IMR-90 (cell line): ENCODE results near the gene ARHGAP12. TPM values are rescaled to one million over a fixed set of nuclear protein-coding genes. Genes with fewer than 3 reads are reported as not detected.

Experiments
- ATAC-seq: fragments of 200-7000 bp; cut with Tn5 transposase; 2 replicates; pipeline ENCODE4 v1.9.1; 2020; ENCODE audit warnings: low read depth, mild to moderate bottlenecking, moderate library complexity
- BruUV-seq: library from RNA; stranded (reverse); fragments of 400-500 nt; replicated peaks from 2 replicates; lab custom pipeline; 2021; lab: Mats Ljungman, UMichigan
- CTCF ChIA-PET: fragments of 300-600 bp; formaldehyde crosslinking; extraction: SDS; loops from one replicate; lab custom pipeline; 2021; ENCODE audit warnings: antibody characterized with exemption; lab: Yijun Ruan, JAX
- POLR2A ChIA-PET: fragments of 300-600 bp; sonication (Branson Sonifier 250); formaldehyde crosslinking; loops from one replicate; lab custom pipeline; 2022; ENCODE audit warnings: antibody characterized with exemption; ENCODE audit not compliant: unreplicated experiment; lab: Charles Lee
- DNase-seq: peaks from one replicate; pipeline ENCODE4 v3.0.0; 2013
- H2AFZ ChIP-seq: replicated peaks from 2 replicates; pipeline ENCODE3; 2013; ENCODE audit warnings: low read length, mild to moderate bottlenecking; ENCODE audit not compliant: poor library complexity
- H2AK5ac ChIP-seq: 2 replicates; pipeline ENCODE4 v1.6.1; 2013; ENCODE audit warnings: low read depth, low read length, inconsistent platforms
- H2AK9ac ChIP-seq: replicated peaks from 2 replicates; pipeline ENCODE3; 2013; ENCODE audit warnings: mild to moderate bottlenecking, low read depth, low read length, moderate library complexity; ENCODE audit not compliant: poor library complexity
- H2BK120ac ChIP-seq: 2 replicates; pipeline ENCODE4 v1.6.1; 2013; ENCODE audit warnings: low read depth, low read length, inconsistent platforms
- H2BK15ac ChIP-seq: 3 replicates; pipeline ENCODE4 v1.6.1; 2013; ENCODE audit warnings: low read depth, low read length, inconsistent platforms
- H2BK20ac ChIP-seq: 2 replicates; pipeline ENCODE4 v1.6.1; 2013; ENCODE audit warnings: low read depth, mild to moderate bottlenecking, inconsistent platforms, low read length, moderate library complexity
- H2BK5ac ChIP-seq: 2 replicates; pipeline ENCODE4 v1.6.1; 2013; ENCODE audit warnings: mild to moderate bottlenecking, low read depth, low read length, inconsistent platforms; ENCODE audit not compliant: poor library complexity, severe bottlenecking
- H3K14ac ChIP-seq: replicated peaks from 2 replicates; pipeline ENCODE4 v1.6.1; 2013; ENCODE audit warnings: low read depth, low read length, inconsistent platforms
- H3K18ac ChIP-seq: 2 replicates; pipeline ENCODE4 v1.6.1; 2013; ENCODE audit warnings: low read depth, low read length, control low read depth
- H3K23ac ChIP-seq: 2 replicates; pipeline ENCODE4 v1.6.1; 2013; ENCODE audit warnings: low read depth, low read length, inconsistent platforms
- H3K27ac ChIP-seq: 2 replicates; pipeline ENCODE4 v1.5.1; 2013; ENCODE audit warnings: mild to moderate bottlenecking, control low read depth, low read length; ENCODE audit not compliant: insufficient read depth
- H3K27me3 ChIP-seq: 2 replicates; pipeline ENCODE4 v1.6.1; 2013; ENCODE audit warnings: low read length; ENCODE audit not compliant: control insufficient read depth, insufficient read depth
- H3K36me3 ChIP-seq: 2 replicates; pipeline ENCODE4 v1.6.1; 2013; ENCODE audit warnings: low read length, mixed read lengths; ENCODE audit not compliant: control insufficient read depth, insufficient read depth
- H3K4ac ChIP-seq: 2 replicates; pipeline ENCODE4 v1.6.1; 2013; ENCODE audit warnings: low read depth, low read length, inconsistent platforms
- H3K4me1 ChIP-seq: 2 replicates; pipeline ENCODE4 v1.6.1; 2013; ENCODE audit warnings: low read length, mixed read lengths; ENCODE audit not compliant: control insufficient read depth, insufficient read depth
- H3K4me2 ChIP-seq: 2 replicates; pipeline ENCODE4 v1.6.1; 2013; ENCODE audit warnings: low read depth, mild to moderate bottlenecking, control low read depth, low read length, moderate library complexity
- H3K4me3 ChIP-seq: 2 replicates; pipeline ENCODE4 v1.5.1; 2013; ENCODE audit warnings: low read depth, mild to moderate bottlenecking, control low read depth, low read length, moderate library complexity; ENCODE audit not compliant: insufficient read depth
- H3K56ac ChIP-seq: 2 replicates; pipeline ENCODE4 v1.6.1; 2013; ENCODE audit warnings: low read length, inconsistent platforms; ENCODE audit not compliant: insufficient read depth; ENCODE audit errors: extremely low read depth
- H3K79me1 ChIP-seq, 2 experiments: 2 replicates each; pipeline ENCODE4 v1.6.1; 2013; ENCODE audit warnings: low read length in 2 of 2, inconsistent platforms in 1 of 2, low read depth in 1 of 2
- H3K9ac ChIP-seq: 2 replicates; pipeline ENCODE4 v1.6.1; 2013; ENCODE audit warnings: low read depth, low read length, control low read depth
- H3K9me1 ChIP-seq: 2 replicates; pipeline ENCODE4 v1.6.1; 2013; ENCODE audit warnings: low read length, inconsistent platforms; ENCODE audit not compliant: insufficient read depth
- H3K9me3 ChIP-seq: 2 replicates; pipeline ENCODE4 v1.6.1; 2013; ENCODE audit warnings: low read length; ENCODE audit not compliant: control insufficient read depth, insufficient read depth
- H4K20me1 ChIP-seq: 2 replicates; pipeline ENCODE4 v1.6.1; 2013; ENCODE audit warnings: low read length, inconsistent platforms; ENCODE audit not compliant: insufficient read depth
- H4K5ac ChIP-seq: 2 replicates; pipeline ENCODE4 v1.6.1; 2013; ENCODE audit warnings: mild to moderate bottlenecking, low read depth, low read length, control low read depth
- H4K8ac ChIP-seq, 2 experiments: 2 replicates each; pipeline ENCODE4 v1.6.1; 2013; ENCODE audit warnings: low read depth in 2 of 2, low read length in 2 of 2, control low read depth in 1 of 2, inconsistent platforms in 1 of 2
- H4K91ac ChIP-seq: 2 replicates; pipeline ENCODE4 v1.6.1; 2013; ENCODE audit warnings: low read depth, low read length, inconsistent platforms; ENCODE audit not compliant: insufficient read depth
- BHLHE40 ChIP-seq: fragments of 150-350 bp; IDR thresholded peaks from 2 replicates; pipeline ENCODE4 v1.6.1; 2016; ENCODE audit warnings: mild to moderate bottlenecking, low read depth, low read length
- CEBPB ChIP-seq: IDR thresholded peaks from 2 replicates; pipeline ENCODE4 v1.6.1; 2012; ENCODE audit warnings: low read depth, low read length, improper control_type of control experiment
- CTCF ChIP-seq: conservative IDR thresholded peaks from 2 replicates; pipeline ENCODE4 v1.5.1; 2012; ENCODE audit warnings: mild to moderate bottlenecking, low read depth, low read length, improper control_type of control experiment
- ELK1 ChIP-seq: fragments of 150-350 bp; IDR thresholded peaks from 2 replicates; pipeline ENCODE4 v1.6.1; 2016; ENCODE audit warnings: low read depth, mild to moderate bottlenecking, low read length, moderate library complexity, borderline replicate concordance
- MAZ ChIP-seq: IDR thresholded peaks from 2 replicates; pipeline ENCODE4 v1.6.1; 2012; ENCODE audit warnings: low read depth, mild to moderate bottlenecking, low read length, improper control_type of control experiment, moderate library complexity, borderline replicate concordance
- NFE2L2 ChIP-seq: fragments of 150-350 bp; IDR thresholded peaks from 2 replicates; pipeline ENCODE4 v1.6.1; 2016; ENCODE audit warnings: low read depth, mild to moderate bottlenecking, low read length
- POLR2A ChIP-seq: IDR thresholded peaks from 2 replicates; pipeline ENCODE4 v1.6.1; 2012; ENCODE audit warnings: mild to moderate bottlenecking, low read depth, low read length
- RAD21 ChIP-seq: IDR thresholded peaks from 2 replicates; pipeline ENCODE4 v1.6.1; 2012; ENCODE audit warnings: low read length, improper control_type of control experiment
- RFX5 ChIP-seq: IDR thresholded peaks from 2 replicates; pipeline ENCODE4 v1.8.0; 2012; ENCODE audit warnings: low read depth, mild to moderate bottlenecking, low read length, moderate library complexity
- SMC3 ChIP-seq: fragments of 150-350 bp; IDR thresholded peaks from 2 replicates; pipeline ENCODE4 v1.6.1; 2016; ENCODE audit warnings: low read depth, mild to moderate bottlenecking, antibody characterized with exemption, low read length, moderate library complexity
- WGBS, 2 experiments: methylation state at CpG; one replicate each; pipeline versions ENCODE4 v1.1.5 to v1.1.7; 2013; ENCODE audit warnings: missing lambda C conversion rate in 2 of 2; ENCODE audit not compliant: insufficient read length in 1 of 2; ENCODE audit errors: extremely low coverage in 2 of 2; 5-methylcytosine and 5-hydroxymethylcytosine counted together
- dilution Hi-C: fragments of 300-500 bp; cut with HindIII; formaldehyde crosslinking; loops from one replicate; pipeline ENCODE4 v1.14.3; 2018; ENCODE audit warnings: low sequenced_read_pairs; ENCODE audit not compliant: unreplicated experiment
- in situ Hi-C: fragments of 300-500 bp; cut with MboI; formaldehyde crosslinking; loops from 3 replicates; pipeline ENCODE4 v1.14.3; 2019; ENCODE audit warnings: low sequenced_read_pairs, inconsistent platforms, mixed read lengths
- intact Hi-C: fragments of 100-400 bp; cut with micrococcal nuclease; formaldehyde crosslinking; loops from 2 replicates; pipeline ENCODE4 v1.10.0; 2022
- polyA plus RNA-seq, 3 experiments: library from polyadenylated mRNA; depleted of rRNA; stranded (reverse); fragments of >200 nt; gene quantifications; 2 replicates each; pipeline ENCODE4 v1.2.3, GENCODE V29; 2012; ENCODE audit warnings: low replicate concordance in 1 of 3
- total RNA-seq: library from RNA; depleted of rRNA; stranded (reverse); fragments of >200 nt; gene quantifications from 2 replicates; pipeline ENCODE4 v1.2.3, GENCODE V29; 2012

ARHGAP12 gene
- total and polyA plus RNA-seq, 2 of the 4 experiments (the other 2 are of a cell fraction): 9.0 to 28.5 TPM

GRCh38 chr10:31908157-31908556, 20.5 kb downstream of the ARHGAP12 start:
- H3K79me1 ChIP-seq: peaks cover 37 to 90% of the 10 kb centered on the region in 2 experiments
- H3K18ac ChIP-seq: no peak overlapping the region
- no peak for TF ChIP-seq RAD21
- no peak for TF ChIP-seq SMC3
- TF ChIP-seq CTCF: no peak
- TF ChIP-seq POLR2A: no peak
- no peak for TF ChIP-seq ELK1
- no peak for TF ChIP-seq MAZ
- no peak for TF ChIP-seq BHLHE40
- no peak for TF ChIP-seq CEBPB
- no peak for TF ChIP-seq RFX5
- TF ChIP-seq NFE2L2: no peak
- H3K27me3 ChIP-seq: no peaks in the 10 kb centered on the region
- 84% methylated on average over 4 of the region's 7 CpGs; no CpG with 5 or more reads in 1 of the 2 experiments for WGBS, 2 experiments
- no peak overlapping the region for H3K4ac ChIP-seq
- peaks cover 5% of the 10 kb centered on the region for H3K36me3 ChIP-seq
- dilution Hi-C loops (no loop called here), intact Hi-C loops (loop anchor here (5.0 kb wide), 1 partner anchor 41 kb away; no protein-coding TSS in a partner anchor), in situ Hi-C loops (no loop called here)
- no peak overlapping the region for H3K23ac ChIP-seq
- H2BK15ac ChIP-seq: no peak overlapping the region
- H3K4me1 ChIP-seq: peaks cover 11% of the 10 kb centered on the region
- no peak overlapping the region for H3K56ac ChIP-seq
- H2AK5ac ChIP-seq: no peak overlapping the region
- H3K9me3 ChIP-seq: no peaks in the 10 kb centered on the region
- ATAC-seq: no peak
- no peak overlapping the region for H3K27ac ChIP-seq
- H3K9me1 ChIP-seq: peaks cover 16% of the 10 kb centered on the region
- BruUV-seq: no TSS peak
- no peak overlapping the region for H4K5ac ChIP-seq
- CTCF ChIA-PET: no interaction called here
- peaks cover 66% of the 10 kb centered on the region for H4K20me1 ChIP-seq
- no peak overlapping the region for H4K91ac ChIP-seq
- no peak overlapping the region for H3K9ac ChIP-seq
- H3K14ac ChIP-seq: no peak overlapping the region
- H2BK5ac ChIP-seq: no peak overlapping the region
- H2AK9ac ChIP-seq: no peak overlapping the region
- no peak overlapping the region for H2AFZ ChIP-seq
- H2BK120ac ChIP-seq: no peak overlapping the region
- DNase-seq: no peak
- no peak overlapping the region for H2BK20ac ChIP-seq
- no peak overlapping the region for H4K8ac ChIP-seq
- H3K4me3 ChIP-seq: no peak overlapping the region
- no peak overlapping the region for H3K4me2 ChIP-seq
- POLR2A ChIA-PET: no interaction called here
